SK-N-SH (cell line): ENCODE results near the gene ARID5A. TPM values are rescaled to one million over a fixed set of nuclear protein-coding genes. Genes with fewer than 3 reads are reported as not detected.

Experiments used
- CTCF ChIA-PET: fragments of 300-600, 350-600 bp; formaldehyde crosslinking; extraction: SDS; loops from one replicate; lab custom pipeline; 2021; lab: Yijun Ruan, JAX
- POLR2A ChIA-PET: fragments of 350-600 bp; sonication (Branson Sonifier 250); formaldehyde crosslinking; extraction: SDS; loops from one replicate; lab custom pipeline; 2020; ENCODE audit warnings: antibody characterized with exemption, inconsistent platforms; lab: Yijun Ruan, JAX
- DNase-seq: peaks from one replicate; pipeline ENCODE4 v3.0.0; 2012
- H2AFZ ChIP-seq: fragments of 200-600 bp; sonication (generic); 2 replicates; pipeline ENCODE4 v1.8.1; 2016; ENCODE audit warnings: antibody characterized with exemption, mild to moderate bottlenecking, low read depth
- H3F3A ChIP-seq: fragments of 200-600 bp; sonication (generic); replicated peaks from 2 replicates; pipeline ENCODE3; 2016; ENCODE audit warnings: antibody characterized with exemption, mild to moderate bottlenecking; ENCODE audit not compliant: insufficient read depth
- H3K27ac ChIP-seq, 2 experiments: fragments of 200-500 bp in 1 of 2; fragments of 200-600 bp in 1 of 2; sonication (Bioruptor generic) in 1 of 2; sonication (generic), shearing (Covaris generic) in 1 of 2; 2 replicates each; pipeline versions ENCODE4 v1.5.1 to v1.6.1; 2014 to 2016; ENCODE audit warnings: low read depth in 2 of 2, inconsistent platforms in 1 of 2, low read length in 1 of 2, mild to moderate bottlenecking in 1 of 2, mixed read lengths in 1 of 2
- H3K27me3 ChIP-seq: fragments of 200-600 bp; sonication (generic), shearing (Covaris generic); 2 replicates; pipeline ENCODE4 v1.6.1; 2016; ENCODE audit warnings: mixed run types; ENCODE audit not compliant: insufficient read depth
- H3K36me3 ChIP-seq, 2 experiments: fragments of 200-500 bp in 1 of 2; fragments of 200-600 bp in 1 of 2; sonication (Bioruptor generic) in 1 of 2; sonication (generic) in 1 of 2; replicated peaks in 1 of 2; 2 replicates each; pipeline versions ENCODE3 to v1.5.1; 2014 to 2016; ENCODE audit warnings: low read length in 1 of 2, mild to moderate bottlenecking in 1 of 2; ENCODE audit not compliant: insufficient read depth in 2 of 2, control insufficient read depth in 1 of 2
- H3K4me1 ChIP-seq, 2 experiments: fragments of 200-500 bp in 1 of 2; fragments of 200-600 bp in 1 of 2; sonication (Bioruptor generic) in 1 of 2; sonication (generic), shearing (Covaris generic) in 1 of 2; 2 replicates each; pipeline versions ENCODE4 v1.5.1 to v1.6.1; 2014 to 2016; ENCODE audit warnings: low read depth in 1 of 2, low read length in 1 of 2, mixed run types in 1 of 2; ENCODE audit not compliant: insufficient read depth in 2 of 2, control insufficient read depth in 1 of 2
- H3K4me2 ChIP-seq: fragments of 200-600 bp; sonication (generic), shearing (Covaris generic); 2 replicates; pipeline ENCODE4 v1.6.1; 2017; ENCODE audit warnings: mixed run types
- H3K4me3 ChIP-seq, 2 experiments: fragments of 200-500 bp in 1 of 2; fragments of 200-600 bp in 1 of 2; sonication (Bioruptor generic) in 1 of 2; sonication (generic), shearing (Covaris generic) in 1 of 2; 2 replicates each; pipeline versions ENCODE4 v1.5.1 to v1.8.1; 2014 to 2016; ENCODE audit warnings: low read depth in 2 of 2, inconsistent platforms in 1 of 2, low read length in 1 of 2, mild to moderate bottlenecking in 1 of 2, mixed read lengths in 1 of 2, moderate library complexity in 1 of 2
- H3K79me2 ChIP-seq: fragments of 200-600 bp; sonication (generic); 2 replicates; pipeline ENCODE4 v1.8.1; 2017; ENCODE audit warnings: mild to moderate bottlenecking; ENCODE audit not compliant: insufficient read depth
- H3K9ac ChIP-seq: fragments of 200-600 bp; sonication (generic); 2 replicates; pipeline ENCODE4 v1.6.1; 2017; ENCODE audit warnings: mixed run types
- H3K9me2 ChIP-seq: fragments of 200-600 bp; sonication (generic); 2 replicates; pipeline ENCODE4 v1.6.1; 2017; ENCODE audit warnings: mixed run types
- H3K9me3 ChIP-seq: fragments of 200-600 bp; sonication (generic); 2 replicates; pipeline ENCODE4 v1.6.1; 2017; ENCODE audit warnings: mixed run types, mild to moderate bottlenecking, moderate library complexity
- H4K20me1 ChIP-seq: fragments of 200-600 bp; sonication (generic); 2 replicates; pipeline ENCODE4 v1.6.1; 2017; ENCODE audit warnings: mild to moderate bottlenecking, mixed run types; ENCODE audit not compliant: insufficient read depth
- CHD2 ChIP-seq: fragments of 150-350 bp; IDR thresholded peaks from 2 replicates; pipeline ENCODE4 v1.6.1; 2018; ENCODE audit warnings: low read length; ENCODE audit not compliant: partially characterized antibody
- FOXJ3 ChIP-seq: sonication (generic); formaldehyde crosslinking; IDR thresholded peaks from 2 replicates; pipeline ENCODE4 v1.5.1; 2020; ENCODE audit warnings: mild to moderate bottlenecking, missing genetic modification reagents
- RCOR1 ChIP-seq: fragments of 150-350 bp; IDR thresholded peaks from 2 replicates; pipeline ENCODE4 v1.6.1; 2017; ENCODE audit warnings: antibody characterized with exemption, low read length
- SIN3A ChIP-seq: IDR thresholded peaks from 2 replicates; pipeline ENCODE4 v1.6.1; 2012; ENCODE audit warnings: low read depth, mild to moderate bottlenecking, low read length, moderate library complexity, borderline replicate concordance
- TEAD4 ChIP-seq: IDR thresholded peaks from 2 replicates; pipeline ENCODE4 v1.4.0; 2012; ENCODE audit warnings: mild to moderate bottlenecking, borderline replicate concordance; ENCODE audit not compliant: insufficient read depth
- WGBS: methylation state at CpG from one replicate; pipeline ENCODE4 v1.1.6; 2017; ENCODE audit warnings: low lambda C conversion rate; 5-methylcytosine and 5-hydroxymethylcytosine counted together
- polyA plus RNA-seq, 3 experiments: library from polyadenylated mRNA; depleted of rRNA; stranded (reverse); fragments of >200 nt; gene quantifications; 2 replicates each; pipeline ENCODE4 v1.2.3, GENCODE V29; 2012
- TF ChIP-seq, protein P1 (sequence below): IDR thresholded peaks from 2 replicates; pipeline ENCODE4 v1.4.0; 2012; ENCODE audit warnings: low read depth
- TF ChIP-seq, protein P2 (sequence below): fragments of 200-600 bp; sonication (generic); IDR thresholded peaks from 2 replicates; pipeline ENCODE4 v1.6.1; 2017; ENCODE audit warnings: antibody characterized with exemption, mild to moderate bottlenecking, moderate library complexity
- TF ChIP-seq, protein P3 (sequence below): IDR thresholded peaks from 2 replicates; pipeline ENCODE4 v1.4.0; 2012; ENCODE audit warnings: low read depth, borderline replicate concordance

ARID5A gene
- polyA plus RNA-seq, 1 of the 3 experiments (the other 2 are of a cell fraction), result 3.3 TPM

DNA sequence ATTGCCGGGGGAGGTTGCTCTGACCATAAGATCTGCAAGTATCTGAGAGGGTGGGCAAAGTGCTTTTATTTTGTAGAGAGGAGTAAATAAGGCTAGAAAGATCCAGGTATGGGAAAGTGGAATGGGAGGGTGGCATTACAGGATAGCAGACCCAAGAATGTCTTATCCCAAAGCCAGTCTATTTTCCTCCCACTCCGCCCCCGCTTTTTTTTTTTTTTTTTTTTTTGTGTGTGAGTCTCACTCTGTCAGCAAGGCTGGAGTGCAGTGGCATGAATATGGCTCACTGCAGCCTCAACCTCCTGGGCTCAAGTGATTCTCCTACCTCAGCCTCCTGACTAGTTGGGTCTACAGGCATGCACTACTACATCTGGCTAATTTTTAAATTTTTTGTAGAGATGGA, 31.5 kb downstream of the ARID5A start:
- POLR2A ChIA-PET, result no interaction called here
- no peaks in the 10 kb centered on the region for H3K4me1 ChIP-seq
- TF ChIP-seq, protein P1, sequence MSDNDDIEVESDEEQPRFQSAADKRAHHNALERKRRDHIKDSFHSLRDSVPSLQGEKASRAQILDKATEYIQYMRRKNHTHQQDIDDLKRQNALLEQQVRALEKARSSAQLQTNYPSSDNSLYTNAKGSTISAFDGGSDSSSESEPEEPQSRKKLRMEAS, result no peak
- TF ChIP-seq FOXJ3 (no peak), SIN3A (no peak), CHD2 (no peak), TEAD4 (no peak), RCOR1 (no peak)
- TF ChIP-seq, all 33 proteins: peak for 0

DNA sequence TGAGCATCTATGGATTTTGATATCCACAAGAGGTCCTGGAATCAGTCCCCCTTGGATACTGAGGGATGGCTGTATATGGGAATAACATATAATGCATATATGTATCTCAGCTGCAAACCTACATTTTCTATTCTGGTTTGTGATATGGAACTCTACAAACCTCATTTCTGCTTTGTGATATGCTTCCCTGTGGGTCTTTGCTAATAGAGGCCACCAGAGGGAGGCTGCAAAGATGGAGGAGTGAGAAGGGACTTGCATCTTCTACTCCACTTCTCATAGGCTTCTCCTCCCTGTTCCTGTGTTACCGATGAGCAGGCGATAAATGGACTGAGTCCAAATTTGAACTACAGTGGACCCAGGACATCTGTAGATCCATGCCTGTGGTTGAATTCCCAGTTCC, 37.8 kb downstream of the ARID5A start:
- ChIA-PET POLR2A (no interaction called here), CTCF (interaction anchor here (0.9 to 1.2 kb wide), 2 partner anchors 20 to 22 kb away, joined by 3 to 8 read pairs; no protein-coding TSS in a partner anchor)
- H3K4me3 ChIP-seq, result no peak overlapping the region
- no peaks in the 10 kb centered on the region for H3F3A ChIP-seq
- H3K9ac ChIP-seq, result no peak overlapping the region
- H3K9me2 ChIP-seq, result no peaks in the 10 kb centered on the region
- TF ChIP-seq, protein P2, sequence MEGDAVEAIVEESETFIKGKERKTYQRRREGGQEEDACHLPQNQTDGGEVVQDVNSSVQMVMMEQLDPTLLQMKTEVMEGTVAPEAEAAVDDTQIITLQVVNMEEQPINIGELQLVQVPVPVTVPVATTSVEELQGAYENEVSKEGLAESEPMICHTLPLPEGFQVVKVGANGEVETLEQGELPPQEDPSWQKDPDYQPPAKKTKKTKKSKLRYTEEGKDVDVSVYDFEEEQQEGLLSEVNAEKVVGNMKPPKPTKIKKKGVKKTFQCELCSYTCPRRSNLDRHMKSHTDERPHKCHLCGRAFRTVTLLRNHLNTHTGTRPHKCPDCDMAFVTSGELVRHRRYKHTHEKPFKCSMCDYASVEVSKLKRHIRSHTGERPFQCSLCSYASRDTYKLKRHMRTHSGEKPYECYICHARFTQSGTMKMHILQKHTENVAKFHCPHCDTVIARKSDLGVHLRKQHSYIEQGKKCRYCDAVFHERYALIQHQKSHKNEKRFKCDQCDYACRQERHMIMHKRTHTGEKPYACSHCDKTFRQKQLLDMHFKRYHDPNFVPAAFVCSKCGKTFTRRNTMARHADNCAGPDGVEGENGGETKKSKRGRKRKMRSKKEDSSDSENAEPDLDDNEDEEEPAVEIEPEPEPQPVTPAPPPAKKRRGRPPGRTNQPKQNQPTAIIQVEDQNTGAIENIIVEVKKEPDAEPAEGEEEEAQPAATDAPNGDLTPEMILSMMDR, result peak; percentile 21; the same call in 1 of the 2 replicates
- TF ChIP-seq FOXJ3, result no peak
- no peaks in the 10 kb centered on the region for H3K36me3 ChIP-seq
- no peak overlapping the region for H2AFZ ChIP-seq
- H3K4me2 ChIP-seq, result no peak overlapping the region
- no peaks in the 10 kb centered on the region for H3K79me2 ChIP-seq
- no peaks in the 10 kb centered on the region for H3K4me1 ChIP-seq
- no peaks in the 10 kb centered on the region for H4K20me1 ChIP-seq
- H3K27ac ChIP-seq, result no peak overlapping the region
- H3K27me3 ChIP-seq, result no peaks in the 10 kb centered on the region
- no peak for DNase-seq
- no peaks in the 10 kb centered on the region for H3K9me3 ChIP-seq
- 95% methylated on average over 2 of the region's 2 CpGs for WGBS

More for the DNA sequence above, 31.5 kb downstream of the ARID5A start:
- no peaks in the 10 kb centered on the region for H3K9me2 ChIP-seq
- H3K36me3 ChIP-seq, result no peaks in the 10 kb centered on the region
- H3K9ac ChIP-seq, result no peak overlapping the region
- H3K9me3 ChIP-seq, result no peaks in the 10 kb centered on the region
- no peak overlapping the region for H2AFZ ChIP-seq
- CTCF ChIA-PET, result interaction anchor here (0.8 to 0.9 kb wide), 2 partner anchors 14 to 161 kb away, joined by 3 read pairs; no protein-coding TSS in a partner anchor
- no peak for DNase-seq
- H3K27me3 ChIP-seq, result no peaks in the 10 kb centered on the region
- 93% methylated on average over 3 of the region's 3 CpGs for WGBS
- H3K27ac ChIP-seq, result no peak overlapping the region
- no peak overlapping the region for H3K4me2 ChIP-seq
- no peaks in the 10 kb centered on the region for H3F3A ChIP-seq
- H3K4me3 ChIP-seq, result no peak overlapping the region
- no peaks in the 10 kb centered on the region for H4K20me1 ChIP-seq
- H3K79me2 ChIP-seq, result no peaks in the 10 kb centered on the region

DNA sequence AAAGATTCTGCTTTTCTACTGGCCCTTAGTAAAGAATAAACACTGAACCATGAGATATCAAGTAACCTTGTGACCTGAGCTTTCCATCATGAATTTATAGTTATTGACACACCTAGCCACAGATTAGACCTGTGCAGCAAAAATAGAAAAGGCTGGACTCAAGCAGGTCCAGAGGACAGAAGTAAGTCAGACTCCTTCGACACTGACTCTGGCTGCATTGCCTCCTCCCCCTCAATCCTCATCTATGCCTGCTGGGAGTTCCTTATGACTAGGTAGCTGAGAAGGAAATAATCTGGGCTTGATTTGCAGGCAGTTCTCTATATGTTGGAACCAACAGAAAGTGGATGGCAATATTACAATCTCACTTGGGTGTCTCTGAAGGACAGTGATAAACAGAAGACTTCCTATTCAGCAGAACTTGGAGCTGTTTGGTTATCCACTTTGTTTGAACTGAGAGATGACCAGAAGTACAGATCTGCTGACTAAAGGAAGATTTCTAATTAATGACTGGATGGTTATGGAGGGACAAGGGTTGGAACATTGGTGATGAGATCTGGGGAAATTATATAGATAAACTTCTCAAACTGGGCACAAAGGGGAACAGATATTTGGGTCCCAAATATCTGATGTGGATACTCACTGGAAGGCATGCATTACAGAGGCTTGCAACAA, 39.4 kb downstream of the ARID5A start:
- WGBS, result 53% methylated on average over 1 of the region's 1 CpG
- Histone ChIP-seq H3K9me3 (no peaks in the 10 kb centered on the region), H3F3A (no peaks in the 10 kb centered on the region), H3K27ac (no peak overlapping the region), H3K4me1 (no peaks in the 10 kb centered on the region), H3K9ac (no peak overlapping the region), H3K79me2 (no peaks in the 10 kb centered on the region), H3K36me3 (no peaks in the 10 kb centered on the region), H2AFZ (no peak overlapping the region)
- ChIA-PET CTCF (interaction anchor here (0.8 kb wide), 1 partner anchor 22 kb away, joined by 4 read pairs; no protein-coding TSS in a partner anchor), POLR2A (no interaction called here)
- no peak for DNase-seq
- no peak for TF ChIP-seq SIN3A
- TF ChIP-seq, protein P3, sequence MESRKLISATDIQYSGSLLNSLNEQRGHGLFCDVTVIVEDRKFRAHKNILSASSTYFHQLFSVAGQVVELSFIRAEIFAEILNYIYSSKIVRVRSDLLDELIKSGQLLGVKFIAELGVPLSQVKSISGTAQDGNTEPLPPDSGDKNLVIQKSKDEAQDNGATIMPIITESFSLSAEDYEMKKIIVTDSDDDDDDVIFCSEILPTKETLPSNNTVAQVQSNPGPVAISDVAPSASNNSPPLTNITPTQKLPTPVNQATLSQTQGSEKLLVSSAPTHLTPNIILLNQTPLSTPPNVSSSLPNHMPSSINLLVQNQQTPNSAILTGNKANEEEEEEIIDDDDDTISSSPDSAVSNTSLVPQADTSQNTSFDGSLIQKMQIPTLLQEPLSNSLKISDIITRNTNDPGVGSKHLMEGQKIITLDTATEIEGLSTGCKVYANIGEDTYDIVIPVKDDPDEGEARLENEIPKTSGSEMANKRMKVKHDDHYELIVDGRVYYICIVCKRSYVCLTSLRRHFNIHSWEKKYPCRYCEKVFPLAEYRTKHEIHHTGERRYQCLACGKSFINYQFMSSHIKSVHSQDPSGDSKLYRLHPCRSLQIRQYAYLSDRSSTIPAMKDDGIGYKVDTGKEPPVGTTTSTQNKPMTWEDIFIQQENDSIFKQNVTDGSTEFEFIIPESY, result no peak
- no peak for TF ChIP-seq RCOR1
- TF ChIP-seq, all 33 proteins: peak for 0
- Histone ChIP-seq H4K20me1 (no peaks in the 10 kb centered on the region), H3K9me2 (no peaks in the 10 kb centered on the region), H3K4me3 (no peak overlapping the region), H3K27me3 (no peaks in the 10 kb centered on the region), H3K4me2 (no peak overlapping the region)
